Smooth muscle cell (in vitro differentiated cells): ENCODE data around the gene POLDIP2. TPM values are rescaled to one million over a fixed set of nuclear protein-coding genes. Genes with fewer than 3 reads are reported as not detected.

Experiments
- DNase-seq: peaks from one replicate; lab custom pipeline; 2025; ENCODE audit not compliant: unreplicated experiment; lab: John Stamatoyannopoulos, UW
- H2AFZ ChIP-seq: fragments of 200-600 bp; sonication (generic); 2 replicates; pipeline ENCODE4 v1.6.0; 2016; ENCODE audit warnings: antibody characterized with exemption, low read depth, mild to moderate bottlenecking
- H3F3A ChIP-seq: fragments of 200-600 bp; sonication (generic); 2 replicates; pipeline ENCODE4 v1.6.0; 2017; ENCODE audit warnings: antibody characterized with exemption, low read depth
- H3K27ac ChIP-seq: fragments of 200-600 bp; sonication (generic); 2 replicates; pipeline ENCODE4 v1.5.1; 2016; ENCODE audit warnings: low read depth, mild to moderate bottlenecking
- H3K27me3 ChIP-seq: fragments of 200-600 bp; sonication (generic); 2 replicates; pipeline ENCODE4 v1.6.1; 2016; ENCODE audit warnings: low read depth, mild to moderate bottlenecking
- H3K36me3 ChIP-seq: fragments of 200-600 bp; sonication (generic); 2 replicates; pipeline ENCODE4 v1.5.1; 2016; ENCODE audit warnings: low read depth
- H3K4me1 ChIP-seq: fragments of 200-600 bp; sonication (generic); 2 replicates; pipeline ENCODE4 v1.5.1; 2016; ENCODE audit warnings: low read depth
- H3K4me2 ChIP-seq: fragments of 200-600 bp; sonication (generic); 2 replicates; pipeline ENCODE4 v1.6.0; 2016; ENCODE audit warnings: mild to moderate bottlenecking
- H3K4me3 ChIP-seq: fragments of 200-600 bp; sonication (generic); 2 replicates; pipeline ENCODE4 v1.5.1; 2016; ENCODE audit warnings: mild to moderate bottlenecking
- H3K79me2 ChIP-seq: fragments of 200-600 bp; sonication (generic); 2 replicates; pipeline ENCODE4 v1.6.0; 2016; ENCODE audit warnings: low read depth, mild to moderate bottlenecking
- H3K9ac ChIP-seq: fragments of 200-600 bp; sonication (generic); 2 replicates; pipeline ENCODE4 v1.6.0; 2016; ENCODE audit warnings: low read depth
- H3K9me3 ChIP-seq: fragments of 200-600 bp; sonication (generic); replicated peaks from 2 replicates; pipeline ENCODE4 v1.5.1; 2016; ENCODE audit warnings: low read depth
- H4K20me1 ChIP-seq: fragments of 200-600 bp; sonication (generic); 2 replicates; pipeline ENCODE4 v1.6.0; 2016; ENCODE audit warnings: low read depth
- CTCF ChIP-seq: fragments of 200-600 bp; sonication (generic); IDR thresholded peaks from 2 replicates; pipeline ENCODE4 v1.5.1; 2017; ENCODE audit warnings: borderline replicate concordance, mild to moderate bottlenecking, antibody characterized with exemption; ENCODE audit not compliant: insufficient read depth, poor library complexity, severe bottlenecking
- WGBS: methylation state at CpG from one replicate; pipeline ENCODE4 v1.1.7; 2016; ENCODE audit warnings: low lambda C conversion rate; 5-methylcytosine and 5-hydroxymethylcytosine counted together
- polyA plus RNA-seq: library from polyadenylated mRNA; unstranded; fragments of >200 nt; fragmentation: Nextera tagmentation; extraction: Ambion mirVana; gene quantifications from 2 replicates; pipeline ENCODE4 v1.2.1, GENCODE V29; 2016
- total RNA-seq: library from RNA; depleted of rRNA; stranded (reverse); fragments of >200 nt; gene quantifications from 2 replicates; pipeline ENCODE4 v1.2.3, GENCODE V29; 2014

Gene POLDIP2
- total and polyA plus RNA-seq, 2 experiments from 2014 or later: 52.6 to 83.2 TPM

GRCh38 chr17:28381141-28381825 lies 24.0 kb upstream of the POLDIP2 start:
- Histone ChIP-seq H3K4me1 (no peaks in the 10 kb centered on the region), H3K27ac (no peak overlapping the region), H2AFZ (no peak overlapping the region), H4K20me1 (peaks cover 75% of the 10 kb centered on the region), H3F3A (no peaks in the 10 kb centered on the region), H3K4me3 (peak overlapping the region; percentile 10), H3K27me3 (peaks cover 27% of the 10 kb centered on the region), H3K9me3 (no peaks in the 10 kb centered on the region), H3K36me3 (no peaks in the 10 kb centered on the region), H3K4me2 (peak overlapping the region; percentile 68), H3K79me2 (no peaks in the 10 kb centered on the region), H3K9ac (no peak overlapping the region)
- WGBS: 28% methylated on average over 71 of the region's 72 CpGs
- no peak for DNase-seq
- TF ChIP-seq CTCF: peak; percentile 34

- Histone ChIP-seq H2AFZ (no peak overlapping the region), H3K4me2 (peak overlapping the region; percentile 21), H3K9ac (no peak overlapping the region), H3K4me1 (no peaks in the 10 kb centered on the region), H3K9me3 (no peaks in the 10 kb centered on the region), H3K36me3 (no peaks in the 10 kb centered on the region), H3K4me3 (no peak overlapping the region), H3K79me2 (no peaks in the 10 kb centered on the region), H3K27me3 (peaks cover 27% of the 10 kb centered on the region), H3F3A (no peaks in the 10 kb centered on the region), H4K20me1 (peaks cover 80% of the 10 kb centered on the region), H3K27ac (no peak overlapping the region)
- WGBS: 65% methylated on average over 10 of the region's 10 CpGs
- no peak for DNase-seq
- no peak for TF ChIP-seq CTCF
These were observed 22.8 kb upstream of the POLDIP2 start for GRCh38 chr17:28379814-28380801.

- peak overlapping the region; percentile 94 for H3K4me2 ChIP-seq
- no peak for DNase-seq
- no peaks in the 10 kb centered on the region for H3K36me3 ChIP-seq
- peak overlapping the region; percentile 68 for H3K4me3 ChIP-seq
- WGBS: 89% methylated on average over 6 of the region's 6 CpGs
- H3K9me3 ChIP-seq: no peaks in the 10 kb centered on the region
- no peak overlapping the region for H3K27ac ChIP-seq
- no peak overlapping the region for H3K9ac ChIP-seq
- peaks cover 19% of the 10 kb centered on the region for H3K79me2 ChIP-seq
- H4K20me1 ChIP-seq: peaks cover 49% of the 10 kb centered on the region
- H3F3A ChIP-seq: peaks cover 5% of the 10 kb centered on the region
- no peak overlapping the region for H2AFZ ChIP-seq
- no peaks in the 10 kb centered on the region for H3K27me3 ChIP-seq
- peaks cover 20% of the 10 kb centered on the region for H3K4me1 ChIP-seq
- no peak for TF ChIP-seq CTCF
These were observed 15.6 kb upstream of the POLDIP2 start for GRCh38 chr17:28372945-28373274.
